Measurements from ENCODE around the gene PRAMEF10.
"Not testable (repeated sequence)": the region's sequence is repeated elsewhere in the genome, so short reads cannot be mapped to it uniquely, and the experiment has no call there.

The PRAMEF10 gene

GRCh38 chr1:12898170-12898569 is at the start of gene PRAMEF10:
TSS of gene PRAMEF10 (minus strand) at chr1:12898270. CDS start at chr1:12895847, 2,423 bp downstream.
- not testable (repeated sequence) for DNase-seq

GRCh38 chr1:12947480-12947879 is 49.4 kb upstream of the PRAMEF10 start, which contains the start of gene PRAMEF6:
TSS of gene PRAMEF6 (minus strand) at chr1:12947580. CDS start at chr1:12942518, 5,062 bp downstream.
- not testable (repeated sequence) for DNase-seq

- not testable (repeated sequence) for DNase-seq
Observed at GRCh38 chr1:12924368-12924767, 26.3 kb upstream of the PRAMEF10 start.

GRCh38 chr1:12921749-12922148 is 23.7 kb upstream of the PRAMEF10 start:
- DNase-seq: not testable (repeated sequence)

GRCh38 chr1:12916310-12916709 is 18.2 kb upstream of the PRAMEF10 start, which contains the start of gene PRAMEF7:
TSS of gene PRAMEF7 (plus strand) at chr1:12916610. CDS start at chr1:12917693, 1,083 bp downstream.
- not testable (repeated sequence) for DNase-seq

GRCh38 chr1:12903793-12904572 is 5.9 kb upstream of the PRAMEF10 start:
- not testable (repeated sequence) for DNase-seq

GRCh38 chr1:12899186-12899585 is 1.1 kb upstream of the PRAMEF10 start:
- DNase-seq: not testable (repeated sequence)

- not testable (repeated sequence) for DNase-seq
Observed at GRCh38 chr1:12886101-12886500, 12.0 kb downstream of the PRAMEF10 start, which contains the start of gene PRAMEF4. TSS of gene PRAMEF4 (minus strand) at chr1:12886201. CDS start at chr1:12883394, 2,807 bp downstream.

GRCh38 chr1:12878453-12878852 is 19.6 kb downstream of the PRAMEF10 start:
- not testable (repeated sequence) for DNase-seq

GRCh38 chr1:12863131-12863880 is 34.8 kb downstream of the PRAMEF10 start:
- not testable (repeated sequence) for DNase-seq

GRCh38 chr1:12856786-12857185 is 41.3 kb downstream of the PRAMEF10 start, which contains the start of gene PRAMEF2:
TSS of gene PRAMEF2 (plus strand) at chr1:12857086. CDS start at chr1:12859010, 1,924 bp downstream.
- DNase-seq: not testable (repeated sequence)

- no peak for DNase-seq
Observed at GRCh38 chr1:12851779-12852178, 46.3 kb downstream of the PRAMEF10 start.

- not testable (repeated sequence) for DNase-seq
Observed at GRCh38 chr1:12848620-12849019, 49.5 kb downstream of the PRAMEF10 start, which contains the start of gene HNRNPCL1. TSS of gene HNRNPCL1 (minus strand) at chr1:12848720. CDS start at chr1:12848289, 431 bp downstream.
